B cell (primary cell): ENCODE results near the gene CNOT6L. TPM values are rescaled to one million over a fixed set of nuclear protein-coding genes. Genes with fewer than 3 reads are reported as not detected.

ENCODE experiments used
- ATAC-seq: fragments of 200-7000 bp; cut with Tn5 transposase; one replicate; pipeline ENCODE4 v1.10.0; 2021; ENCODE audit warnings: low read depth, mild to moderate bottlenecking, moderate number of reproducible peaks, moderate library complexity
- CTCF ChIA-PET: fragments of 350-600 bp; sonication (Branson Sonifier 250); formaldehyde crosslinking; loops from one replicate; lab custom pipeline; 2021; ENCODE audit warnings: antibody characterized with exemption, inconsistent platforms; lab: Charles Lee
- POLR2A ChIA-PET: fragments of 350-600 bp; sonication (Branson Sonifier 250); formaldehyde crosslinking; loops from one replicate; lab custom pipeline; 2021; ENCODE audit warnings: antibody characterized with exemption; lab: Charles Lee
- DNase-seq: peaks from one replicate; pipeline ENCODE4 v3.0.0; 2013
- H2AFZ ChIP-seq: 2 replicates; pipeline ENCODE4 v1.6.1; 2012; ENCODE audit warnings: mild to moderate bottlenecking, low read depth, low read length; ENCODE audit not compliant: insufficient read depth, poor library complexity, severe bottlenecking
- H3K27ac ChIP-seq, 2 donors: 1 replicate in 1 of 2; 2 replicates in 1 of 2; pipeline ENCODE4 v1.5.1; 2012 to 2013; ENCODE audit warnings: low read length in 2 of 2, mild to moderate bottlenecking in 2 of 2, moderate library complexity in 1 of 2
- H3K27me3 ChIP-seq, 4 experiments: fragments of 200-600 bp in 1 of 4; sonication (generic) in 1 of 4; replicated peaks in 1 of 4; 1 replicate in 2 of 4; 2 replicates in 2 of 4; pipeline versions ENCODE4 v1.6.1 to v1.7.0; 2013 to 2016; ENCODE audit warnings: low read length in 3 of 4, mild to moderate bottlenecking in 2 of 4, mixed read lengths in 1 of 4, moderate library complexity in 1 of 4; ENCODE audit not compliant: insufficient read depth in 4 of 4, control insufficient read depth in 3 of 4; ENCODE audit errors: control extremely low read depth in 1 of 4
- H3K36me3 ChIP-seq, 2 experiments: replicated peaks in 1 of 2; 1 replicate in 1 of 2; 2 replicates in 1 of 2; pipeline versions ENCODE4 v1.6.1 to v1.7.1; 2013; ENCODE audit warnings: low read length in 1 of 2; ENCODE audit not compliant: insufficient read depth in 2 of 2, control insufficient read depth in 1 of 2; ENCODE audit errors: control extremely low read depth in 1 of 2, extremely low read depth in 1 of 2
- H3K4me1 ChIP-seq, 2 donors: fragments of 200-600 bp in 1 of 2; sonication (generic) in 1 of 2; 1 replicate in 1 of 2; 2 replicates in 1 of 2; pipeline versions ENCODE4 v1.5.1 to v1.6.1; 2013 to 2017; ENCODE audit warnings: low read length in 2 of 2; ENCODE audit not compliant: control insufficient read depth in 2 of 2, insufficient read depth in 2 of 2
- H3K4me2 ChIP-seq: replicated peaks from 2 replicates; pipeline ENCODE3; 2012; ENCODE audit warnings: mild to moderate bottlenecking, low read depth, low read length; ENCODE audit not compliant: poor library complexity, severe bottlenecking
- H3K4me3 ChIP-seq, 5 experiments: fragments of 200-600 bp in 1 of 5; sonication (generic) in 1 of 5; 1 replicate in 3 of 5; 2 replicates in 2 of 5; pipeline versions ENCODE4 v1.5.1 to v1.7.0; 2011 to 2016; ENCODE audit warnings: low read length in 4 of 5, mild to moderate bottlenecking in 4 of 5, low read depth in 2 of 5, control low read depth in 1 of 5, moderate library complexity in 1 of 5; ENCODE audit not compliant: insufficient read depth in 1 of 5; ENCODE audit errors: control extremely low read depth in 1 of 5, extremely low read depth in 1 of 5
- H3K79me2 ChIP-seq: fragments of 200-600 bp; sonication (generic); one replicate; pipeline ENCODE4 v1.6.0; 2016; ENCODE audit warnings: low read length; ENCODE audit not compliant: control insufficient read depth, insufficient read depth
- H3K9ac ChIP-seq: fragments of 200-600 bp; sonication (generic); 2 replicates; pipeline ENCODE4 v1.6.1; 2017; ENCODE audit warnings: mild to moderate bottlenecking, low read length, moderate library complexity
- H3K9me3 ChIP-seq, 3 donors: one replicate each; pipeline versions ENCODE4 v1.6.1 to v1.7.1; 2013; ENCODE audit warnings: low read length in 2 of 3; ENCODE audit not compliant: control insufficient read depth in 2 of 3, insufficient read depth in 1 of 3; ENCODE audit errors: control extremely low read depth in 1 of 3
- H4K20me1 ChIP-seq: 2 replicates; pipeline ENCODE4 v1.6.0; 2012; ENCODE audit warnings: mild to moderate bottlenecking, low read length; ENCODE audit not compliant: insufficient read depth, control insufficient read depth, poor library complexity, severe bottlenecking
- H3K27ac Mint-ChIP-seq: one replicate; pipeline ENCODE4 v1.8.0; 2021; ENCODE audit warnings: mixed read lengths
- H3K27me3 Mint-ChIP-seq: one replicate; pipeline ENCODE4 v1.8.0; 2021; ENCODE audit warnings: mixed read lengths
- H3K4me1 Mint-ChIP-seq: one replicate; pipeline ENCODE4 v1.8.0; 2021; ENCODE audit warnings: mixed read lengths
- H3K4me3 Mint-ChIP-seq: one replicate; pipeline ENCODE4 v1.8.0; 2021; ENCODE audit warnings: mixed read lengths
- H3K9me3 Mint-ChIP-seq: one replicate; pipeline ENCODE4 v1.8.0; 2022; ENCODE audit warnings: mixed read lengths; ENCODE audit not compliant: insufficient read depth
- CTCF ChIP-seq: fragments of 200-600 bp; IDR thresholded peaks from one replicate; pipeline ENCODE4 v1.8.0; 2022; ENCODE audit warnings: antibody characterized with exemption, mild to moderate bottlenecking
- EZH2 ChIP-seq: IDR thresholded peaks from 2 replicates; pipeline ENCODE4 v1.6.1; 2012; ENCODE audit warnings: borderline replicate concordance, low read depth, mild to moderate bottlenecking, moderate library complexity, low read length; ENCODE audit not compliant: insufficient read depth, poor library complexity, severe bottlenecking
- WGBS: methylation state at CpG from one replicate; pipeline ENCODE4 v1.1.5; 2013; ENCODE audit warnings: missing lambda C conversion rate; ENCODE audit not compliant: insufficient coverage; 5-methylcytosine and 5-hydroxymethylcytosine counted together
- intact Hi-C: fragments of 100-400 bp; cut with micrococcal nuclease; formaldehyde crosslinking; loops from one replicate; pipeline ENCODE4 v1.10.0; 2022
- polyA plus RNA-seq: library from polyadenylated mRNA; depleted of rRNA; stranded (reverse); fragments of >200 nt; gene quantifications from 2 replicates; pipeline ENCODE4 v1.2.3, GENCODE V29; 2012
- total RNA-seq, 2 donors: library from RNA; stranded (reverse); fragments of 120-200 nt in 1 of 2; gene quantifications; 1 replicate in 1 of 2; 2 replicates in 1 of 2; pipeline versions ENCODE4 v1.2.3 to v1.2.4, GENCODE V29; 2013 to 2022

Gene CNOT6L
- total and polyA plus RNA-seq, 2 donors (not counting 1 experiment from before 2014, with no cell fraction given): 18.8 to 119 TPM

GRCh38 chr4:77817304-77818072, 1.7 kb downstream of the CNOT6L start:
- H3K4me1 Mint-ChIP-seq: peaks cover 69% of the 10 kb centered on the region
- WGBS: no CpG with 5 or more reads among the region's 8 CpGs
- Histone ChIP-seq H4K20me1 (peaks cover 37% of the 10 kb centered on the region), H3K27ac (peak overlapping the region; percentile 72 to 99), H3K9me3 (no peaks in the 10 kb centered on the region), H2AFZ (no peak overlapping the region), H3K9ac (peak overlapping the region; percentile 91), H3K4me3 (peak overlapping the region; percentile 80 to 98 (median 90)), H3K79me2 (peaks cover 65% of the 10 kb centered on the region), H3K27me3 (no peaks in the 10 kb centered on the region), H3K4me2 (peak overlapping the region; percentile 87), H3K36me3 (no peaks in the 10 kb centered on the region), H3K4me1 (peaks cover 35 to 53% of the 10 kb centered on the region in 2 donors)
- H3K4me3 Mint-ChIP-seq: peak overlapping the region; percentile 99
- H3K27me3 Mint-ChIP-seq: no peaks in the 10 kb centered on the region
- no peaks in the 10 kb centered on the region for H3K9me3 Mint-ChIP-seq
- intact Hi-C loops: loop anchor here (1.0 to 10.0 kb wide), 4 partner anchors 17 to 663 kb away; partner anchors contain the start of gene CCNG2
- peak; percentile 33 for DNase-seq
- peak overlapping the region; percentile 97 for H3K27ac Mint-ChIP-seq
- ChIA-PET CTCF (interaction anchor here (0.7 to 2.2 kb wide), 10 partner anchors 10 to 94 kb away, joined by 3 to 14 read pairs (median 3); partner anchors contain the start of gene MRPL1), POLR2A (interaction anchor here (0.7 to 6.2 kb wide), 7 partner anchors 8 to 830 kb away, joined by 3 to 142 read pairs (median 4); partner anchors contain the start of gene MRPL1)
- no peak for ATAC-seq
- no peak for TF ChIP-seq EZH2
- TF ChIP-seq CTCF: no peak

- Mint-ChIP-seq H3K27ac (no peak overlapping the region), H3K9me3 (no peaks in the 10 kb centered on the region), H3K27me3 (no peaks in the 10 kb centered on the region), H3K4me3 (no peak overlapping the region), H3K4me1 (peaks cover 69% of the 10 kb centered on the region)
- no peaks in the 10 kb centered on the region for H3K9me3 ChIP-seq
- H3K9ac ChIP-seq: no peak overlapping the region
- ChIA-PET POLR2A (interaction anchor here (6.2 kb wide), 1 partner anchor 45 kb away, joined by 142 read pairs; the partner anchor contains the start of gene MRPL1), CTCF (interaction anchor here (1.0 kb wide), 1 partner anchor 45 kb away, joined by 4 read pairs; the partner anchor contains the start of gene MRPL1)
- no peaks in the 10 kb centered on the region for H3K36me3 ChIP-seq
- H3K27ac ChIP-seq: no peak overlapping the region
- ATAC-seq (no peak), DNase-seq (no peak)
- peaks cover 33 to 53% of the 10 kb centered on the region in 2 donors for H3K4me1 ChIP-seq
- intact Hi-C loops: loop anchor here (5.0 to 10.0 kb wide), 2 partner anchors 39 to 662 kb away; partner anchors contain the start of gene CCNG2
- H2AFZ ChIP-seq: no peak overlapping the region
- H3K4me2 ChIP-seq: no peak overlapping the region
- TF ChIP-seq EZH2 (no peak), CTCF (no peak)
- no peaks in the 10 kb centered on the region for H3K27me3 ChIP-seq
- no peak overlapping the region for H3K4me3 ChIP-seq
- peaks cover 46% of the 10 kb centered on the region for H4K20me1 ChIP-seq
- WGBS: 83% methylated on average over 1 of the region's 2 CpGs
- H3K79me2 ChIP-seq: peaks cover 74% of the 10 kb centered on the region
Measured at GRCh38 chr4:77816546-77816945, 2.6 kb downstream of the CNOT6L start.
